GM19351 (cell line): ENCODE data around the gene NHERF1.

Experiments used
- ATAC-seq: cut with Tn5 transposase; IDR thresholded peaks from one replicate; pipeline ENCODE4 v1.9.1; 2021; ENCODE audit warnings: mild to moderate bottlenecking, moderate library complexity; ENCODE audit not compliant: unreplicated experiment

NHERF1 gene

GRCh38 chr17:74767111-74767516 is 18.7 kb downstream of the NHERF1 start:
- ATAC-seq, result no peak

GRCh38 chr17:74768069-74768762 is 19.8 kb downstream of the NHERF1 start:
- no peak for ATAC-seq

- no peak for ATAC-seq
These were observed 20.3 kb downstream of the NHERF1 start for GRCh38 chr17:74768763-74769114.

- no peak for ATAC-seq
These were observed 20.9 kb downstream of the NHERF1 start for GRCh38 chr17:74769266-74769855.

DNA sequence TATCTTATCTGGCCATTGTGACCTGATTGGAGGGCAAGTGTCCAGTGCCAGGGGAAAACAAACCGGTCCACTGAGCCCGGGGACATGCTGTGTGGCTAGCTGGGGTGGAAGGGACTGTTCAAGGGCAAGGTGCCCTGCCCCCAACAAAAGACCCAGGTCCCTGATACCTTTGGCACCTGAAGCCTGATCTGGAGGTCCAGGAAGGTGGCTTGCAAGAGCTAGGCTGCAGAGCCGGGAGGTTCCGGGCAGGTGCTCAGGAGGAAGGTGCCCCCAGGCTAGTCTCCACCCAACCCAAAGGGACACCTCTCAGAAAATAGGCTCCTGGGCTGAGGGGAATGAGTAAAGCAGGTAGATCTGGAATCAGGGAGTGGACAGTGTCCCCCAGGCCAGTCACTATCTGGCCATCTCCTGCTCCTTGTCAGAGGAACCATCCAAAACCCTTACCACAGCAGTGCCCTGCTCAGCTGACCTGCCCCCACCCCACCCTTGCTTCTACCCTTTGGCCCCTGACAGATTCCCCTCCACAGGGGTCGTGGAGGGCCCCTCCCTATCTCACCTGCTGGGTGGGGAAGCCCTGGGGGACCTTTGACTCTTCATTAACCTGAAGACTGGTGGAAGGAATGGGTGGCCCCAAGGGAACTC is 21.5 kb downstream of the NHERF1 start:
- no peak for ATAC-seq

- ATAC-seq, result peak; percentile 54
These were observed 22.3 kb downstream of the NHERF1 start for GRCh38 chr17:74770498-74771318.

DNA sequence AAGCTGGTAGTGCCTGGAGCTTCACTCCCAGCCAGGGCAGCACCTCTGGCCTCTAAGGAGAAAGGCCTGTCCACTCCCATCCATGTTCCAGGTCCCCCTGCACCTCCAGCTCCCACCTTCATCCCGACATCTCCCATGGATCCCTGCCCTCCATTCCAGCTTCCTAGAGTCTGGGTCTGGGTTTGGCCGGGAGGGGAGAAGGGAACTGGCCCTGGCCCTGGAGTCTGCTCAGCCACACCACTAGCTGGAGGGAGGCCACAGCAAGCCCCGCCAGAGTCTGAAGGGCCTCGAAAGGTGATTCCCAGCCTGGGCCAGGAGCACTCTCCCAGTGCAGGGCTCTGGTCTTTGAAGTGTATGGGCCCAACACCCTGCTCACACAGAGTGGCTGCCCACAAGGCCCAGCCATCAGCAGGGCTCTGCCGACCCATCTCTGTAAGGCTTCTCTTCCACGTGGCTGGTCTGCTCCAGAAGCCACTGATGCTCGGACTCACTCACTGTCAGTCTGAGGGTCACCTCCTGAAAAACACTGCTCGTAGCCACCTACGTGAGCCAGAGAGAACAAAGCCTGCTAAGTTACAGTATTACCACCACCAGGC is 23.0 kb downstream of the NHERF1 start:
- ATAC-seq, result no peak

GRCh38 chr17:74772053-74772452 is 23.6 kb downstream of the NHERF1 start:
- no peak for ATAC-seq

DNA sequence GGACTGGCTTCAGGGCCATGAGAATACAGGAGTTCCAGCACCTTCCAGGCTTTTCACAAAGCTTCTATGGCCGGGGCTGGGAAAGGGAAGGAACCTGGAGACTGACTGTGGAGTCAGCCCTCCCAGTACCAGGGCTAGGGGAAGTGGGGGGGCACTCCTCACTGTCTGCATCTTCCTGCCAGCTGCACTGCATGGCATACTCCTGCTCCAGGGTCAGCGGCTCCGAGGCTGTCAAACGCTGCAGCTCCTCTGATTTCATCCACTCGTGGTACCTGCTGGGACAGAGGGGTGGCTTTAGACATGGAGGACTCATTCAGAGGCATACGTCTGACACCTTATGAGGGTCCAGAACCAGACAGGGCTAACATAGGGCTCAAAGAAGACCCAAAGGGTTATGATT is 25.0 kb downstream of the NHERF1 start:
- no peak for ATAC-seq

DNA sequence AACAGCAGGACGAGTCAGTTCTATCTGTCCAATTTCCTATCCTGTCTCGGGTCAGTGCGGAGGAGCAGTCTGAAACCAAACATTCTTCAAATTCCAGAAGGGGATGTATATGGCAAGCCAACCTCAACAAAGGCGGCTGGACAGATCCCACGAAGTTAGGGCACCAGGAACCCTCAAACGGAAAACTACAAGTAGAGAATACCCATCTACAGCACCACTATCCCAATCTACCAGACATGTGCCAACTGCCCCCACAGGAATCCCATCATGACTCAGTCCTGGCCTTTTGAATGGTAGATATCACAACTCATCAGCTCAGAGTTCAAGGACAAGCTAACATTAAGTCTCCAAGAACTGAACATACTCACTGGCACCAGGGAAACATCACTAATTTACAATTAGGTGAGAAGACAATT is 25.5 kb downstream of the NHERF1 start:
- no peak for ATAC-seq

DNA sequence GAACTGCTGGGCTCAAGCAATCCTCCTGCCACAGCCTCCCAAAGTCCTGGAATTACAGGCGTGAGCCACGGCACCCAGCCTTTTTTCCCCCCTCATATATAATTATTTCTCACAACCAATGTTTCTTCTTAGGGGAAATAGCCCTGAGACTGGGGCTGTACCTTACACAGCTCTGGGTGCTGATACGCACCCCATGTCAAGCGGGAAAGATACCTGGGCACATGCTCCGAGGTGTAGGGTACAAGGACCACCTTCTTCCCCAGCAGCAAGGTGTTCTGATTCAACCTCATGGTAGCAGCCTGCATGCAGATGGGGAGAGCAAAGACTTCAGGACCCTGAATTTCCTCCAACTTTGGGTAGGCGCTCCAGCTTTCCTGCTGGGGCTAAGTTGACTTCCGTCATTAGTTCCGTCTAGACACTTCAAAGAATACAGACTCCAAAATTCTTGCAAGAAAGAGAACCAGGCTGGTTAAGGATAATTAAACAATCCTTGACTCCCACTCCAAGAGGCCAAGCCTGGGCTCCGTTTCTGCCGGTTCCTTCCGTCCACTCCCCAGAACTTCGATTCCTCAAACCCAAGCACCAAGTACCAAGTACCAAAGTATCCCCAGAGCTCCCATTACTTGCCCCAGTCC is 27.1 kb downstream of the NHERF1 start:
- ATAC-seq, result no peak

- peak; percentile 60 for ATAC-seq
These were observed 27.9 kb downstream of the NHERF1 start, which contains the start of gene NAT9 for GRCh38 chr17:74776044-74776962. Gene NAT9, minus strand, starts transcription at chr17:74776345. Its CDS starts 647 bp downstream, at chr17:74775698.

GRCh38 chr17:74776990-74777389 is 28.6 kb downstream of the NHERF1 start:
- no peak for ATAC-seq

DNA sequence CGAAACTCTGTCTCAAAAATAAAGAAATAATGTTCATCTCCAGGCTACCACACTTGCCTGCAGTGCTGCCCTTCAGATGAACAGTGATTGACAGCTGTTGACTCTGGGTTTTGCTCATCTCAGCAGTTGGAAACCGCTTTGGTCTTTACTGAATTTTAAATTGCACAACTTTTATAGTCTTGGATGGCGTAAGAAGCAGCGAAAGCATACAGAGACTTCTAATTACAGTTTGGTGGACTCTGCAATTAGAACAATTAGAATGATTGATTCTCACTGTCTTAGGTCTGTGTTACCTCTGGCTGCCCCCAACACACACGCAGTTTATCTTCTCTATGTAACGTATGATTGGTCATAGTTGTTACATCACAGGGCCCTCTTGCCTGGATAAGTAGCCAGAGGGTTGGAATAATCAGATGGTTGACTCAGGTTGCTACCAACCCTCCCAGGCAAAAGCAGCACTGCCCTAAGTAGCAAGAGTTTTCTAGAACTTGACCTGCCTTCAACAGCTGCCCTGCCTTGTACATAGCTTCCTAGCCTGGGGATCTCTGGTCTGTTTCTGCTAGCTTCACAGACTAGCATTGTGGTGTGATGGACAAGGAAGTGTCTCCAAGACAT is 29.6 kb downstream of the NHERF1 start:
- no peak for ATAC-seq

DNA sequence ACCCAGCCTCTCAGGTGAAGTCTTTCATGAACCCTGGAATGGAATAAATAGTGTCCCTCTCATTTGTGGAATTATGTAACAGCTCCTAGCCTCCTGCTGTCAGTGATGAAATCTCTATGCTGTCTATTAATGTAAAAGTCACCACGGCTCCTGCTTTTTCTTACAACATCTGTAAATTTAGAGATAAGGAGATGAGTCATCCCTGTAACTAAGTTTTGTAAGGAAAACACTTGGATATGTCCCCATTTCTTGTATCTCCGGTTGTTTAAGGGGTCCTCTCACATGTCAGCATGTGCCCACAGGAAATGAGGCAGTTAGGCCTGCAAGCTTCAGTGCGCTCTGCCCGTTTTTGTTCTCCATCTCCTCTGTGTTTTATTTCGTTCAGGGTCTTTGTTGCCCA is 30.5 kb downstream of the NHERF1 start:
- ATAC-seq, result no peak

DNA sequence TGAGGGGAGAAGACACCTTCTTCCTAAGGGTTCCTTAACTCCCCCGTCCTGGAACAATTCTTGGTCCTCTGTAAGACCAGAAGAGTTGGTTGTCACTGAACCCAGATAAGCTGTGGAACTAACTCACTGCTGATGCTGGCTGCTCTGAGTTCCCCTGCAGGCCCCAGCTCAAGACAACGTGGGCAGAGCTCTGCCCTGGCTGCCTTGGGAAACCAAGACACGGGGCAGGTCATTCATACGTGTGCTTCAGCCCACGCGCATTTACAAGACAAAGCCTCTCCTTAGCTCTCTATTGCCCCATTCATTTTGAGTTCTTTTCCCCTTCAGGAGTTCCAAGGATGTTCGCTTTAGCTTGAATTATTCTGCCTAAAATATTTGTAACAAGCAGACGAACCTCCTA is 31.1 kb downstream of the NHERF1 start:
- ATAC-seq, result no peak

GRCh38 chr17:74779948-74780400 is 31.5 kb downstream of the NHERF1 start:
- ATAC-seq, result peak; percentile 62

DNA sequence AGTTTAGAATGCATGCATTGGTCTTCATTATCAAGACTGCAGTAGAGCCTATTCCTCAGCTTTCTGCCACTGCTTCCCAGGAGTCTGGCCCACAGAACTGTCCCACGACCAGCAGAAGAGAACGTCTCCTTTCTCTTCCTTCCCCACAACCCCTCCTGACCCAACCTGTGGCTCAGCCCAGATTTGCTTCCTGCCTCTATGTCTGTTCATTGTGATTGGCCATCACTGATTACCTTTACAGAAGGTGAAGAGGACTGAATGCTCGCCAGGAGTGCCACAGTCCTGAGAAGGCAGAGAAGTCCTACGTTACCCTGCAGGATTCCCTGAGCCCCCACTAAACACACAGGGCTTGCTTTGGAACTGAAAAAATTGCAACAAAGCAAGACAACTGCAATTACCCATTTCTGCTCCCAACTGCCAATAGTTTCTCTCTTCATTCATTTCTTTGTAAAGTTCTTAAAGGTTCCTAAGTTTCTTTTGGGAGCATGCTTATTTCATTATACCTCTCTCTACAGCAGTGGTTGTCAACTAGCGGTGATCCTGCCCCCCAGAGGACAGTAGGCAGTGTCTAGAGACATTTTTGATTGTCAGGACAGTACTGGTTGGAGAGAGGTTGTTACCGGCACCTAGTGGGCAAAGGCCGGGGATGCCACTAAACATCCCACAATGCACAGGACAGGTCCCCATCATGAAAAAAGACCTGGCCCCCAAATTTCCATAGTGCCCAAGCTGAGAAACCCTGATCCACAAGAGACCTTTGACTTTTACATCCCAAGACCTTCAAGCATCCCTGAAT is 32.2 kb downstream of the NHERF1 start:
- ATAC-seq, result no peak
